Measurements from ENCODE around the gene KATNA1.

The KATNA1 gene

GRCh38 chr6:149566410-149567193, 81.9 kb downstream of the KATNA1 start:
- peak; percentile 23 for DNase-seq (ENCODE audit: extremely low spot score)
- ChIA-PET POLR2A (interaction anchor here (0.6 to 0.7 kb wide), 3 partner anchors 54 to 359 kb away, joined by 3 to 7 read pairs (median 3); no protein-coding TSS in a partner anchor), CTCF (interaction anchor here (1.4 to 4.9 kb wide), 3 partner anchors 15 to 61 kb away, joined by 3 to 52 read pairs (median 24); partner anchors contain the start of gene PPIL4)
- TF ChIP-seq CTCF (IDR thresholded peaks at IDR 0.05; ENCODE audit: control extremely low read depth, extremely low read depth, low read depth, missing control alignments) = peak; percentile 4

- peak; percentile 89 for TF ChIP-seq CTCF (IDR thresholded peaks at IDR 0.05; ENCODE audit: control extremely low read depth, extremely low read depth, low read depth, missing control alignments)
- POLR2A ChIA-PET = interaction anchor here (0.6 to 1.2 kb wide), 5 partner anchors 10 to 360 kb away, joined by 3 to 7 read pairs (median 3); no protein-coding TSS in a partner anchor
- CTCF ChIA-PET = interaction anchor here (1.1 to 4.9 kb wide), 8 partner anchors 15 to 537 kb away, joined by 3 to 52 read pairs (median 4); partner anchors contain the start of gene PPIL4
- peak; percentile 99 for DNase-seq (ENCODE audit: extremely low spot score)
Observed at GRCh38 chr6:149565527-149566409, 82.7 kb downstream of the KATNA1 start, which contains the start of gene GINM1. TSS of gene GINM1 (plus strand) at chr6:149566375. CDS start at chr6:149566415, 40 bp downstream.

GRCh38 chr6:149563928-149564325, 84.6 kb downstream of the KATNA1 start:
- no peak for TF ChIP-seq CTCF (IDR thresholded peaks at IDR 0.05; ENCODE audit: control extremely low read depth, extremely low read depth, low read depth, missing control alignments)
- POLR2A ChIA-PET = no interaction called here
- DNase-seq (ENCODE audit: extremely low spot score) = no peak
- CTCF ChIA-PET = interaction anchor here (0.9 to 4.9 kb wide), 4 partner anchors 13 to 79 kb away, joined by 3 to 52 read pairs (median 14); partner anchors contain the start of gene PPIL4

GRCh38 chr6:149563203-149563927, 85.1 kb downstream of the KATNA1 start:
- no peak for DNase-seq (ENCODE audit: extremely low spot score)
- CTCF ChIA-PET = interaction anchor here (0.9 to 4.9 kb wide), 6 partner anchors 12 to 184 kb away, joined by 3 to 52 read pairs (median 5); partner anchors contain the start of gene PPIL4
- POLR2A ChIA-PET = no interaction called here
- TF ChIP-seq CTCF (IDR thresholded peaks at IDR 0.05; ENCODE audit: control extremely low read depth, extremely low read depth, low read depth, missing control alignments) = no peak

- no peak for DNase-seq (ENCODE audit: extremely low spot score)
- ChIA-PET CTCF (interaction anchor here (0.7 to 1.9 kb wide), 15 partner anchors 10 to 528 kb away, joined by 3 to 24 read pairs (median 3); partner anchors contain the start of gene PPIL4), POLR2A (no interaction called here)
- TF ChIP-seq CTCF (IDR thresholded peaks at IDR 0.05; ENCODE audit: control extremely low read depth, extremely low read depth, low read depth, missing control alignments) = peak; percentile 12
Observed at GRCh38 chr6:149560736-149561135, 87.8 kb downstream of the KATNA1 start.
